Measurements from ENCODE around the gene DAPK1. TPM values are rescaled to one million over a fixed set of nuclear protein-coding genes. Genes with fewer than 3 reads are reported as not detected.

Gene DAPK1
- total and polyA plus RNA-seq, 10 of the 15 experiments (the other 5 are each of a cell fraction or from before 2014, with no cell fraction given): 8.2 to 94.7 (median 51.6) TPM

DNA sequence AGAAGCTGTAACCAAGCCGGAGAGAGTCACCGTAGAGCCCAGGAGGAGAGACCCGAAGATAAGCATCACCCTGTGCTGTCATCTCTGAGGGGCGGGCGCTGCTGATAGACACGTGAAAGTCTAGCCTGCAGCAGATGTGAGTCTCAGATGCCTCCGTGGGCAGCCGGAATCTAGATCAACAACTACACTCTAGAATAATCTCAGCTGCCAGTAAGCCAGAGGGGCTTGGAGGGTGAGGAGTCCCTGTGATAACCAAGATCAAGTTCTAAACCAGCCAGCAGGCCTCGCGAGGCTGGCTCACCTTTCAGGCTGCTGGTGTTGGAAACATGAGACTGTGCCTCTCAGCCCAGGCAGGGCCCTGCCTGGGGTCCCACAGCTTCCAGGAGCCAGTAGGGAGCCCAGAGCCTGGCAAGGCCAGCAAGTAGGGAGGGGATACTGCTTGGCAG, 54.1 kb downstream of the DAPK1 start (continued):
- TF ChIP-seq ATF7 (IDR thresholded peaks at IDR 0.05; ENCODE audit: low read depth) (no peak), SIX5 (IDR thresholded peaks at IDR 0.05; ENCODE audit: low read depth, low read length, severe bottlenecking) (no peak), ZNF622 (IDR thresholded peaks at IDR 0.05) (no peak), CHD1 (IDR thresholded peaks at IDR 0.05; ENCODE audit: low read depth, low read length) (no peak), SREBF2 (IDR thresholded peaks at IDR 0.05; ENCODE audit: low read length) (no peak)
- TF ChIP-seq, protein P1, sequence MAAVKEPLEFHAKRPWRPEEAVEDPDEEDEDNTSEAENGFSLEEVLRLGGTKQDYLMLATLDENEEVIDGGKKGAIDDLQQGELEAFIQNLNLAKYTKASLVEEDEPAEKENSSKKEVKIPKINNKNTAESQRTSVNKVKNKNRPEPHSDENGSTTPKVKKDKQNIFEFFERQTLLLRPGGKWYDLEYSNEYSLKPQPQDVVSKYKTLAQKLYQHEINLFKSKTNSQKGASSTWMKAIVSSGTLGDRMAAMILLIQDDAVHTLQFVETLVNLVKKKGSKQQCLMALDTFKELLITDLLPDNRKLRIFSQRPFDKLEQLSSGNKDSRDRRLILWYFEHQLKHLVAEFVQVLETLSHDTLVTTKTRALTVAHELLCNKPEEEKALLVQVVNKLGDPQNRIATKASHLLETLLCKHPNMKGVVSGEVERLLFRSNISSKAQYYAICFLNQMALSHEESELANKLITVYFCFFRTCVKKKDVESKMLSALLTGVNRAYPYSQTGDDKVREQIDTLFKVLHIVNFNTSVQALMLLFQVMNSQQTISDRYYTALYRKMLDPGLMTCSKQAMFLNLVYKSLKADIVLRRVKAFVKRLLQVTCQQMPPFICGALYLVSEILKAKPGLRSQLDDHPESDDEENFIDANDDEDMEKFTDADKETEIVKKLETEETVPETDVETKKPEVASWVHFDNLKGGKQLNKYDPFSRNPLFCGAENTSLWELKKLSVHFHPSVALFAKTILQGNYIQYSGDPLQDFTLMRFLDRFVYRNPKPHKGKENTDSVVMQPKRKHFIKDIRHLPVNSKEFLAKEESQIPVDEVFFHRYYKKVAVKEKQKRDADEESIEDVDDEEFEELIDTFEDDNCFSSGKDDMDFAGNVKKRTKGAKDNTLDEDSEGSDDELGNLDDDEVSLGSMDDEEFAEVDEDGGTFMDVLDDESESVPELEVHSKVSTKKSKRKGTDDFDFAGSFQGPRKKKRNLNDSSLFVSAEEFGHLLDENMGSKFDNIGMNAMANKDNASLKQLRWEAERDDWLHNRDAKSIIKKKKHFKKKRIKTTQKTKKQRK (IDR thresholded peaks at IDR 0.05; ENCODE audit: low read depth, low read length): no peak

DNA sequence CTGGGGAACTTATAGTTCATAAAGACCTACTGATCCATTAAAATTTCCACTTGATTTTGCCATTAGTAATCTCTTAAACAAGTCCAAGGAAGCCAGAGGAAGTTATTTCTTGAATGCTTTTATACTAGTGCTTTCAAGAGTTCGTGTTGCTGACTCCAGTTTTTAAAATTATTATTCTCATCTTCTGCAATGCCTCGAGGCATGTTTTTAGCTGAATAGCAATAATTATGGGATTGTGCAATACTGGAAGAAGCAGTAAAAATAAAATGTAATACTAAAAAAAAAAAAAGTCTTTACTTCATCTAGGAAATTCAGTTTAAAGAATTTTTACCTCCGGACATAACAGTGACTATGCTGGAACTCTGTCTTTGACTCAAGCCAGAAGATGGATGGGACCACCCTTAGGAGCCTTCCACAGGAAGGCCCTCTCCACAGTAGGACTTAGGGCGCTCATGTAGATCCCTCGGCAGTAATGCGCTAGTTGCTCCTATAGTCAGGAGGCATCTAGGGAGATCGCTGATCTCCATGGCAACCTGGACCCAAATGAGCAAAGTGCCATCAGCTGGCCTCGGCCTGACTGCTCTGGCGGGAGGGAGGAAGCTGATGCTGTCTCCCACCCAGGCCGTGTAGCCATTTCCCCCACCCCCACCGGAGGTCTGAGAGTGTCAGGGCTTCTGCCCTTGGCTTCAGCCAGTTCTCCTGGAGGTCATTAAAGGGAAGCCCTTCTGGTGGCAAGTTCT, 56.7 kb downstream of the DAPK1 start:
- Histone ChIP-seq H3K36me3 (ENCODE audit: control insufficient read depth in 2 of 2, insufficient read depth in 2 of 2, low read length in 1 of 2) (peaks cover 0 to 4% of the 10 kb centered on the region in 2 experiments; a peak in 2 of 4 replicates), H4K20me1 (ENCODE audit: control insufficient read depth, insufficient read depth) (no peaks in the 10 kb centered on the region), H3K27me3 (replicated peaks in 1 of 2; ENCODE audit: control insufficient read depth in 2 of 2, insufficient read depth in 2 of 2, low read length in 1 of 2) (no peaks in the 10 kb centered on the region), H3K4me2 (ENCODE audit: control insufficient read depth, insufficient read depth) (no peak overlapping the region), H3K79me2 (ENCODE audit: control insufficient read depth, insufficient read depth, low read length) (peaks cover 11% of the 10 kb centered on the region), H3K9me3 (replicated peaks; ENCODE audit: control insufficient read depth, insufficient read depth, low read length) (no peaks in the 10 kb centered on the region), H3K27ac (ENCODE audit: control insufficient read depth, insufficient read depth) (peak overlapping the region; percentile 49), H3K4me3 (no peak overlapping the region), H3K9ac (ENCODE audit: control insufficient read depth, insufficient read depth, low read length) (no peak overlapping the region), H2AFZ (ENCODE audit: control insufficient read depth, low read depth, low read length) (no peak overlapping the region), H3K4me1 (ENCODE audit: control insufficient read depth, insufficient read depth, low read length) (peaks cover 39% of the 10 kb centered on the region)
- ChIA-PET SMC1A (ENCODE audit: uncharacterized antibody, unreplicated experiment) (interaction anchor here (1.0 to 7.8 kb wide), 6 partner anchors 10 to 60 kb away, joined by 3 to 57 read pairs (median 18); no protein-coding TSS in a partner anchor), RAD21 (ENCODE audit: unreplicated experiment) (interaction anchor here (1.1 to 8.2 kb wide), 2 partner anchors 17 to 54 kb away, joined by 3 to 63 read pairs; no protein-coding TSS in a partner anchor), POLR2A (no interaction called here), CTCF (interaction anchor here (1.3 to 1.7 kb wide), 2 partner anchors 11 to 15 kb away, joined by 4 to 5 read pairs; no protein-coding TSS in a partner anchor)
- intact Hi-C loops (cut with micrococcal nuclease; ENCODE audit: unreplicated experiment): no loop called here
- ATAC-seq: no peak
- no peak for FAIRE-seq
- in situ Hi-C loops (cut with MboI): loop anchor here (25.0 kb wide), 1 partner anchor 1758 kb away; the partner anchor contains the start of genes CKS2 and SECISBP2
- no peak for TF ChIP-seq EP300 (IDR thresholded peaks at IDR 0.05; ENCODE audit: borderline replicate concordance in 1 of 2, control insufficient read depth in 1 of 2, low read depth in 2 of 2, low read length in 2 of 2)
- no peak for TF ChIP-seq STAT1 (conservative IDR thresholded peaks at IDR 0.05)
- TF ChIP-seq, protein P2, sequence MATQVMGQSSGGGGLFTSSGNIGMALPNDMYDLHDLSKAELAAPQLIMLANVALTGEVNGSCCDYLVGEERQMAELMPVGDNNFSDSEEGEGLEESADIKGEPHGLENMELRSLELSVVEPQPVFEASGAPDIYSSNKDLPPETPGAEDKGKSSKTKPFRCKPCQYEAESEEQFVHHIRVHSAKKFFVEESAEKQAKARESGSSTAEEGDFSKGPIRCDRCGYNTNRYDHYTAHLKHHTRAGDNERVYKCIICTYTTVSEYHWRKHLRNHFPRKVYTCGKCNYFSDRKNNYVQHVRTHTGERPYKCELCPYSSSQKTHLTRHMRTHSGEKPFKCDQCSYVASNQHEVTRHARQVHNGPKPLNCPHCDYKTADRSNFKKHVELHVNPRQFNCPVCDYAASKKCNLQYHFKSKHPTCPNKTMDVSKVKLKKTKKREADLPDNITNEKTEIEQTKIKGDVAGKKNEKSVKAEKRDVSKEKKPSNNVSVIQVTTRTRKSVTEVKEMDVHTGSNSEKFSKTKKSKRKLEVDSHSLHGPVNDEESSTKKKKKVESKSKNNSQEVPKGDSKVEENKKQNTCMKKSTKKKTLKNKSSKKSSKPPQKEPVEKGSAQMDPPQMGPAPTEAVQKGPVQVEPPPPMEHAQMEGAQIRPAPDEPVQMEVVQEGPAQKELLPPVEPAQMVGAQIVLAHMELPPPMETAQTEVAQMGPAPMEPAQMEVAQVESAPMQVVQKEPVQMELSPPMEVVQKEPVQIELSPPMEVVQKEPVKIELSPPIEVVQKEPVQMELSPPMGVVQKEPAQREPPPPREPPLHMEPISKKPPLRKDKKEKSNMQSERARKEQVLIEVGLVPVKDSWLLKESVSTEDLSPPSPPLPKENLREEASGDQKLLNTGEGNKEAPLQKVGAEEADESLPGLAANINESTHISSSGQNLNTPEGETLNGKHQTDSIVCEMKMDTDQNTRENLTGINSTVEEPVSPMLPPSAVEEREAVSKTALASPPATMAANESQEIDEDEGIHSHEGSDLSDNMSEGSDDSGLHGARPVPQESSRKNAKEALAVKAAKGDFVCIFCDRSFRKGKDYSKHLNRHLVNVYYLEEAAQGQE (IDR thresholded peaks at IDR 0.05; ENCODE audit: low read depth, low read length): no peak
- no peak for TF ChIP-seq KAT2A (conservative IDR thresholded peaks at IDR 0.05; ENCODE audit: control insufficient read depth, low read depth, low read length)
- no peak for TF ChIP-seq EGR1 (IDR thresholded peaks at IDR 0.05; ENCODE audit: borderline replicate concordance in 1 of 2, low read depth in 2 of 2, low read length in 2 of 2)
- no peak for TF ChIP-seq SMC3 (IDR thresholded peaks at IDR 0.05; ENCODE audit: borderline replicate concordance, low read length)
- DNase-seq (ENCODE audit: low read depth, low spot score): no peak
- WGBS (ENCODE audit: insufficient coverage, insufficient replicate concordance, low lambda C conversion rate, missing lambda C conversion rate): 56% methylated on average over 11 of the region's 11 CpGs
- BruUV-seq (replicated peaks): no TSS peak
